CD4-positive, alpha-beta T cell treated with Interleukin-4 for 1 hour (primary cell): Measurements from ENCODE around the gene GNB2.
"Not testable (repeated sequence)": the region's sequence is repeated elsewhere in the genome, so short reads cannot be mapped to it uniquely, and the experiment has no call there.

Source experiments
- DNase-seq, 2 donors: peaks; one replicate each; pipeline ENCODE4 v3.0.0-alpha.2; 2020 to 2022

Gene GNB2

GRCh38 chr7:100701089-100701488 lies 27.5 kb downstream of the GNB2 start:
- DNase-seq, result not testable (repeated sequence)

GRCh38 chr7:100705320-100705752 lies 31.8 kb downstream of the GNB2 start:
- DNase-seq, result peak; percentile 69 to 72

DNA sequence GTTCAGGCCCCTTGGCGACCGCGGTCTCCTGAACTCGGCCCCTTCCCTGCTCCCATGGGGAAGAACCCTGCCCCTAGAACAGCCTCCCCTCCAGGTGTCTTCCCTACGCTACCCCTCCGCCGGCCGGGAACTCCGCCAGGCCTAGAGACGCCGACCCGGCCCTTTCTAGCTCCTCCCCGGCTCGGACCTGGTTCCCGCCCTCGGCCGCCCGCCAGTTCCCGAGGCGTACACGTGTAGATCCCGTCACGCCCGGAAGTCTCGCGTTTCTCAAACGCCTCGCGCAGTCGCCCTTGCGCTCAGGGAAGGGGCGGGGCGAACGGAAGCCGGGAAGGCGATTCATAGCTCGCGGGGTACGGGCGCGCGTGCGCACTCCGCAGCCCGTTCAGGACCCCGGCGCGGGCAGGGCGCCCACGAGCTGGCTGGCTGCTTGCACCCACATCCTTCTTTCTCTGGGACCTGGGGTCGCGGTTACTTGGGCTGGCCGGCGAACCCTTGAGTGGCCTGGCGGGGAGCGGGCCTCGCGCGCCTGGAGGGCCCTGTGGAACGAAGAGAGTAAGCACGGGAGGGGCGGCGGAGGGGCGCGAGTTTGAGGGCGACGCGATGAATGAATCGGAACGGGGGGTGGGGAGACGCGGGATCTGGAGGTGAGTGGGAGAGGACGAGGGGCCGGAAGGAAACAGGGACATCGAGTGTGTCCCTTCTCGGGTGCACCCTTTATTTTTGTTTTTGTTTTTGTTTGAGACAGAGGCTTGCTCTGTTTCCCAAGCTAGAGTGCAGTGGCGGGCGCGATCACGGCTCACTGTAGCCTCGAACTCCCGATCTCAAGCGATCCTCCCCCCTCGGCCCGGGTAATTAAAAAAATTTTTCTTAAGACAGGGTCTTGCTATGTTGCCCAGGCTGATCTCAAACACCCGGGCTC lies 32.5 kb downstream of the GNB2 start, which contains the start of gene POP7:
TSS of gene POP7 (plus strand) at position 369 of the 919 bp plus-strand sequence. CDS start 710 bp downstream, outside the sequence.
- DNase-seq, result peak; percentile 97

DNA sequence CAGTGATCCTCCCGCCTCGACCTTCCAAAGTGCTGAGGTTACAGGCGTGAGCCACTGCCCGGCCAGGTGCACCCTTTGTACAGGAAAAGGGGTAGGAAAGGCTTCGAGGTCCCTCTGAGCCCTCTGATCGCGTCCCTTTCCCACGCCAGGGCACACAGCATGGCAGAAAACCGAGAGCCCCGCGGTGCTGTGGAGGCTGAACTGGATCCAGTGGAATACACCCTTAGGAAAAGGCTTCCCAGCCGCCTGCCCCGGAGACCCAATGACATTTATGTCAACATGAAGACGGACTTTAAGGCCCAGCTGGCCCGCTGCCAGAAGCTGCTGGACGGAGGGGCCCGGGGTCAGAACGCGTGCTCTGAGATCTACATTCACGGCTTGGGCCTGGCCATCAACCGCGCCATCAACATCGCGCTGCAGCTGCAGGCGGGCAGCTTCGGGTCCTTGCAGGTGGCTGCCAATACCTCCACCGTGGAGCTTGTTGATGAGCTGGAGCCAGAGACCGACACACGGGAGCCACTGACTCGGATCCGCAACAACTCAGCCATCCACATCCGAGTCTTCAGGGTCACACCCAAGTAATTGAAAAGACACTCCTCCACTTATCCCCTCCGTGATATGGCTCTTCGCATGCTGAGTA lies 33.3 kb downstream of the GNB2 start:
- DNase-seq, result no peak

DNA sequence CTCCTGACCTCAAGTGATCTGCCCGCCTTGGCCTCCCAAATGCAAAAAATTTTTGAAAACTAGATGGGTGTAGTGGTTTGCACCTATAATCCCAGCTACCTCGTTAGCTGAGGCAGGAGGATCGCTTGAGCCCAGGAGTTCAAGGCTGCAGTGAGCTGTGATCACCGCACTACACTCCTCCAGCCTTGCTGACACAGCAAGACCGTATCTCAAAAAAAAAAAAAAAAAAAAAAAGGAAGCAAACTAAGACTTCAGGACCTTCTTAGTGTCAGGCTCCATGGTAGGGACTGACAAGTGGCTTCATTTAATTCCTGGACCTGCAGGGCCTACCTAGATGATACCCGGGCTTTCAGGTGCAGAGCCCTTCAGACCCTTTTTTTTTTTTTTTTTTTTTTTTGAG lies 34.9 kb downstream of the GNB2 start:
- DNase-seq, result no peak

DNA sequence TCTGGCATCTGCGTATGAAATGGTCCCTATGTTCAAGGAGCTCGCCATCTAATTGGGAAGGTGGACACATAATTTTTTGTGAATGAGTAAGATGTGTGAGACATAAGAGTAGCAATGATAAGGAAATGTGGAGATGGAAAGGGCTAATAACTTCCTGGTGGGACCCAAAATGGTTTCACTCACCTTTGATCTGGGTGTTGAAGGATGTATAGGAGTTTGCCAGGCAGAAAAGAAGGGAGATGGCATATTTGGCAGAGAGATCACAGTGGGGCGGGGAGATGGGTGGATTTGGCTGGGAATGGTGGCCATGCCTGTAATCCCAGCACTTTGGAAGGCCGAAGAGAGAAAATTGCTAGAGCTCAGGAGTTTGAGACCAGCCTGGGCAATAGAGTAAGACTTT lies 36.9 kb downstream of the GNB2 start:
- DNase-seq, result no peak

DNA sequence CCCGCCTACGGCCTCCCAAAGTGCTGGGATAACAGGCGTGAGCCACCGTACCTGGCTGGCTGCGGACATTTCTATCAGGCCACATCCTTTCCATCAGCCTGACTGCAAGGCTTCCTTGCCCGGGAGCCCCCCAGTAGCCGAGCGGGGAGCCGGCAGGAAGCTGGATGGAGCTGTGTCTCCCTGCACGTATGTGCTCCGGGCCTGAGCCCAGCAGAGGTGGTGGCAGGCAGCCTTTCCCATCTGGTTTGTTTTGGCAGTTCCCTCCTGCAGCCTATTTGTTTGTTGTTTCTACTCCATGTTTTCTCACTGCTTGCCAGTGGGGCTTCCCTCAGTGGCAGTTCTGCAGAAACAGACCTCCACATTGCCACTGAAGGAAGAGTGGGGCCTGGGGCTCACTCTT lies 37.8 kb downstream of the GNB2 start:
- DNase-seq, result no peak

DNA sequence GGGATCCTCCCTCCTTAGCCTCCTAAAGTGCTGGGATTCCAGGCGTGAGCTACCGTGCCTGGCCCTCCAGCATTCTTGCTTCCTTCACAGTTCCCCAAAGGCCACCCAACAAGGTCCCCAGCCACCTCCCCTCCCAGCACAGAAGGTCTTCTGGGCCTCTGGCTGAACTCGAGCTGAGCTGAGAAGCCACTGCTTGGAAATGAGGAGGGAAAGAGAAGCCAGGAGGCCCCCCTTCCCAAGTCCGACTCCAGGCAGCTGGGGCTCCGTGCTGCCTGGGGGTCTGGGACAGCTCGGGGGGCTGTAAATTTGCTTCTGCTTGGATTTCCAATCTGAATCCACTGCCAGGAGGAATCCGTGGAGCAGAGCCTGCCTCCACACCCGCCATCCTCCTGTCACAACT lies 41.2 kb downstream of the GNB2 start:
- no peak for DNase-seq

- DNase-seq, result not testable (repeated sequence)
Measured at GRCh38 chr7:100717073-100717472, 43.5 kb downstream of the GNB2 start.

DNA sequence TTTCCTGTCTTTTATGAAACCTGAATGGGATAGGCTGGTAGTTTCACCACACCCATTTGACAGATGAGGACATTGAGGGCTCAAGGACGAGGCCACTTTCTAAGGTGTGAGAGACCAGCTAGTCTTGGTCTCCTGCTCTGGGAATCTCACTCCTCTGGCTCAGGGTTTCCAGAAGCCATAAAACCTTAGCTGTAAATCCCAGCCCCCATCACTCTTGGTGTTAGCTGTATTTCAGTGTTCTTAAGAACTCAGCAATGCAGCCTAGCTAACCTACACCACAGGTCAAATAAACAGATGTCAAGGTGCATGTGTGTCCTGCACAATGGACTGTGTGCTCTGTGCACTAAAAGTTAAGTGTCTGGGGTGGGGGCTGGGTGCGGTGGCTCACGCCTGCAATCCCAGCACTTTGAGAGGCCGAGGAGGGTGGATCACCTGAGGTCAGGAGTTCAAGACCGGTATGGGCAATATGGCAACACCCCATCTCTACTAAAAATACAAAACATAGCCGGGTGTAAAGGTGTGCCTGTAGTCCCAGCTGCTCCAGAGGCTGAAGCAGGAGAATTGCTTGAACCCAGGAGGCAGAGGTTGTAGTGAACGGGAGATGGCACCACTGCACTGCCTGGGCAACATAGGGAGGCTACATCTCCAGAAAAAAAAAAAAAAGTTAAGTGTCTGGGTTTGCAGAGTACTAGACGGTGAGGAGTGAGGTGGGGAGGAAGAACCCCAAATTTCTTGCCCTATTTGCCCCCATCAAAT lies 46.2 kb downstream of the GNB2 start:
- DNase-seq, result no peak

GRCh38 chr7:100720279-100720670 lies 46.7 kb downstream of the GNB2 start, which contains the start of gene EPO:
TSS of gene EPO (plus strand) at chr7:100720468. CDS start at chr7:100720981, 513 bp downstream.
- no peak for DNase-seq

DNA sequence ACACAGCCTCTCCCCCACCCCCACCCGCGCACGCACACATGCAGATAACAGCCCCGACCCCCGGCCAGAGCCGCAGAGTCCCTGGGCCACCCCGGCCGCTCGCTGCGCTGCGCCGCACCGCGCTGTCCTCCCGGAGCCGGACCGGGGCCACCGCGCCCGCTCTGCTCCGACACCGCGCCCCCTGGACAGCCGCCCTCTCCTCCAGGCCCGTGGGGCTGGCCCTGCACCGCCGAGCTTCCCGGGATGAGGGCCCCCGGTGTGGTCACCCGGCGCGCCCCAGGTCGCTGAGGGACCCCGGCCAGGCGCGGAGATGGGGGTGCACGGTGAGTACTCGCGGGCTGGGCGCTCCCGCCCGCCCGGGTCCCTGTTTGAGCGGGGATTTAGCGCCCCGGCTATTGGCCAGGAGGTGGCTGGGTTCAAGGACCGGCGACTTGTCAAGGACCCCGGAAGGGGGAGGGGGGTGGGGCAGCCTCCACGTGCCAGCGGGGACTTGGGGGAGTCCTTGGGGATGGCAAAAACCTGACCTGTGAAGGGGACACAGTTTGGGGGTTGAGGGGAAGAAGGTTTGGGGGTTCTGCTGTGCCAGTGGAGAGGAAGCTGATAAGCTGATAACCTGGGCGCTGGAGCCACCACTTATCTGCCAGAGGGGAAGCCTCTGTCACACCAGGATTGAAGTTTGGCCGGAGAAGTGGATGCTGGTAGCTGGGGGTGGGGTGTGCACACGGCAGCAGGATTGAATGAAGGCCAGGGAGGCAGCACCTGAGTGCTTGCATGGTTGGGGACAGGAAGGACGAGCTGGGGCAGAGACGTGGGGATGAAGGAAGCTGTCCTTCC lies 47.3 kb downstream of the GNB2 start:
- no peak for DNase-seq

GRCh38 chr7:100721505-100721812 lies 47.9 kb downstream of the GNB2 start:
- DNase-seq, result no peak

DNA sequence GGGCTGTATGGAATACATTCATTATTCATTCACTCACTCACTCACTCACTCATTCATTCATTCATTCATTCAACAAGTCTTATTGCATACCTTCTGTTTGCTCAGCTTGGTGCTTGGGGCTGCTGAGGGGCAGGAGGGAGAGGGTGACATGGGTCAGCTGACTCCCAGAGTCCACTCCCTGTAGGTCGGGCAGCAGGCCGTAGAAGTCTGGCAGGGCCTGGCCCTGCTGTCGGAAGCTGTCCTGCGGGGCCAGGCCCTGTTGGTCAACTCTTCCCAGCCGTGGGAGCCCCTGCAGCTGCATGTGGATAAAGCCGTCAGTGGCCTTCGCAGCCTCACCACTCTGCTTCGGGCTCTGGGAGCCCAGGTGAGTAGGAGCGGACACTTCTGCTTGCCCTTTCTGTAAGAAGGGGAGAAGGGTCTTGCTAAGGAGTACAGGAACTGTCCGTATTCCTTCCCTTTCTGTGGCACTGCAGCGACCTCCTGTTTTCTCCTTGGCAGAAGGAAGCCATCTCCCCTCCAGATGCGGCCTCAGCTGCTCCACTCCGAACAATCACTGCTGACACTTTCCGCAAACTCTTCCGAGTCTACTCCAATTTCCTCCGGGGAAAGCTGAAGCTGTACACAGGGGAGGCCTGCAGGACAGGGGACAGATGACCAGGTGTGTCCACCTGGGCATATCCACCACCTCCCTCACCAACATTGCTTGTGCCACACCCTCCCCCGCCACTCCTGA lies 49.1 kb downstream of the GNB2 start:
- no peak for DNase-seq

- no peak for DNase-seq
Measured at GRCh38 chr7:100723732-100724275, 50.3 kb downstream of the GNB2 start.

- not testable (repeated sequence) for DNase-seq
Measured at GRCh38 chr7:100724364-100724763, 50.8 kb downstream of the GNB2 start.

DNA sequence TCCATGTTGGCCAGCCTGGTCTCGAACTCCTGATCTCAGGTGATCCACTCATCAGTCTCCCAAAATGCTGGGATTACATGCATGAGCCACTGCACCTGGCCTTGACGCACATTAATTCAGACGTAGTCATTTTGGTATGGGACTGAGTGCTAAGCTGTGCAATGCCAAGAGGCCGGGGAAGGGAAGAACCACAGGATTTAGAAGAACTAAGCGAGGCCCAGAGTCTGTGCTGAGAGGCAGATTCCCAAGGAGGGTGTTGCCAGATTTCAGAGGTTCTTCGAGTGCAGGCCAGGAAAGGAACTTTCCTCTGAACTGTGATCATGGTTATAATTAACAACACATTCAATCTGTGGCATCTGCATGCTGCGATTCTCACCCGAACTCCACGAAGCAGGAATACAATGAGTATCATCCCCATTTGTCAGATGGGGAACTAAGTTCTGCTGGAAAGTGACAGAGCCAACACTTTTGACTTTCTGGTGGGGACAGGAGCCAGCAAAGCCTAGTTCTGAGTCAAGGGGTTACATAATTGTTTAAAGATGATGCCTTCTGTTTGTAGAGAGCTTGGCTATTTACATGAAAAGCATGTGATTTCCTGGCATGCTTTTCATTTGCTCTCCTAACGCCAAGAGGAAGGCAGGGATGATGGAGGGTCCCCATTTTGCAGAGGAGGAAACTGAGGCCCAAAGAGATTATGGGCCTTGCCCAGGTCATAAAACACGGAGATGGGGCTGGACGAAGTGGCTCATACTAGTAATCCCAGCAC lies 53.6 kb downstream of the GNB2 start:
- DNase-seq, result no peak

DNA sequence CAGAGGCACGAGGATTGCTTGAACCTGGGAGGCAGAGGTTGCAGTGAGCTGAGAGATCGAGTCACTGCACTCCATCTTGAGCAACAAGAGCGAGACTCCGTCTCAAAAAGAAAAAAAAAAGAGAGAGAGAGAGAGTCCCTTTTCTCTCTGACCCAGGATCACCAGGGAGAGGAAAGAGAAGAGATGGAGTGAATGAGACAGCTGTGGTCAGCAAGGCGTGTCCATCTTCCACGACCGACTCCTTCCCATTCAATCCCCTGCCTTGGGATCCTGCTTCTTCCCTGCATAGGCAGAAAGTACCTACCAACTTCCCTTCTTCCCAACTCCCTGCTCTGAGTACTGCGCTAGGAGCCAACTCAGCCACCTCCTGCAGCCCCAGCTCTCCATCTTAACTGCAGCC lies 54.7 kb downstream of the GNB2 start:
- DNase-seq, result no peak
